Right ventricle myocardium inferior (tissue), 1 donor: ENCODE data around the gene BCL11B. TPM values are rescaled to one million over a fixed set of nuclear protein-coding genes. Genes with fewer than 3 reads are reported as not detected.

ENCODE experiments used
- ATAC-seq: fragments of 200-7000 bp; cut with Tn5 transposase; one replicate; pipeline ENCODE4 v1.9.1; 2020; ENCODE audit warnings: mild to moderate bottlenecking, moderate library complexity
- DNase-seq: peaks from one replicate; pipeline ENCODE4 v3.0.0; 2021; ENCODE audit errors: missing footprints
- intact Hi-C: fragments of 100-400 bp; cut with DNase I; formaldehyde crosslinking; loops from one replicate; pipeline ENCODE4 v1.11.0; 2022
- total RNA-seq: library from RNA; stranded (reverse); fragmentation: NEBNext Ultra II Directional; extraction: Animal tissue kit (Norgen Biotek cat#: 25700); gene quantifications from one replicate; pipeline ENCODE4 v1.2.1, GENCODE V29; 2021
- donor health status: DM: no; HTN: yes; CAD: no; lungs with severe emphysema.

Gene BCL11B
- total RNA-seq, 1 donor from 2014 or later = 0.14 TPM

DNA sequence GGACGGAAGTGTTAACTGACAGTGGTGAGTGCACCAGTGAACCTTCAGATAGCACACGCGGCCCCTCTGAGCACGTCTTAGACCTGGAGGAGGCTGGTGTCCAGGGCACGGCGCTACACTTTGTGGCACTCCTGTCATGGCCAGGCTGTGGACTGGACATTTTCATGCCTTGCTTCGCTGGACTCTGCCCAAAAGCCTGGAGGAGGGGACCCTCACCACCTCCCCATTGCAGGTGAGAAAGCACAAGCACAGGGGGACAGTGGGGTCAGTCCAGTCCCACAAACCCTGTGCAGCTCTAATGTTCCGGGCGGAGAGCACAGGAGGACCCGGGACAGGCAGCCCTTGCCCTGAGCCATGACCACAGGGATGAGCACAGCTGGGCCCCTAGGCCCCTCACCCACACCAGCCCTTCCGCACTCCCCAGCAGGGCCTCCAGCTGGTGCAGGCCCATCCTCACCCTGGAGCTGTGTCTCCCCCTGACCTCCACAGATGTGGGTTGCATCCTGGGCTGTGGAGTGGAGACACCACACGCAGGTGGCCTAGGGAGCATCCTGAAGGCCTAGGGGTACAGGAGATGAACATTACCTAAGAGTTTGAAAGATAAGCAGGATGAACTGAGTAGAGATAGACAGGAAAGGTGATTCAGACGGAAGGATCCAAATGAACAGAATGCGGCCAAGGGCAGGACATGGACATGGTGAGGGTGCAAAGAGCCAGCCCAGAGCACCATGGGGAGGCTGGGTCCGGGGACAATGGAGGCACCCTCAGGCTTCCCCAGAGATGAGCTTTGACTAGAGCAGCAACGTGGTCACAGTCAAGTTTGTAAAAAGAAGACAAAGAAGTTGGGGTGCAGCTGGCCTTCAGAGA is 132.8 kb downstream of the BCL11B start:
- DNase-seq (no peak), ATAC-seq (no peak)
- intact Hi-C loops = no loop called here

DNA sequence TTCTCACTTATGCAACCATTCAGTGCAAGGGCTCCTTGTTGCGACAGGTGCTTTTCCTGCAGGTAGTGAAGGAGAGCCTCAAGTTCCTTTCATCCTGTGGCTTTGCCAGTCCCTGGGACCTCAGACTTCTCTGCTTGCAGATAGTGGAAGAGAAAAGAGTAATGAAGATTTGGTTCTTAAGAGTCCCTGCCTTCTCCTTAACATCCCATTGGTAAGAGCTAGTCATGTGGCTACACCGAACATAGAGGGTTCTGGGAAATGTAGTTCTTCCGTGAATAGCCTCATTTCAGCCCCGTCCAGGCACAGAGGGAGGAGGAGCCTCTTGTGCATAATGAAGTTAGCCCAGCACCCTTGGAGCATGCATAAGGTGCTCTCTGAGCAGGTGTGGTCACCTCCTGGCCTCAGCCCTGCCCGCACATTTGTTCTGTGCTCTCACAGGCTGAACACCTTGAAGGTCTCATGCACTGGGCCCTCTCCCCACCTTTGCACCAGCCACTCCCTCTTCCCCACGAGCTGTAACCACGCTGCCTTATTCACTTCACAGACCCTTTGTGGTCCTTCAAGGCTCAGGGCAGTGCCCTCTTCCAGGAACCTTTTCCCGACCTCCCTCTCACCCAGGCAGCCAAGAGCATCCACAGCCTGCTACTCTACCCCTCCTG is 134.0 kb downstream of the BCL11B start:
- intact Hi-C loops = no loop called here
- ATAC-seq (no peak), DNase-seq (no peak)

DNA sequence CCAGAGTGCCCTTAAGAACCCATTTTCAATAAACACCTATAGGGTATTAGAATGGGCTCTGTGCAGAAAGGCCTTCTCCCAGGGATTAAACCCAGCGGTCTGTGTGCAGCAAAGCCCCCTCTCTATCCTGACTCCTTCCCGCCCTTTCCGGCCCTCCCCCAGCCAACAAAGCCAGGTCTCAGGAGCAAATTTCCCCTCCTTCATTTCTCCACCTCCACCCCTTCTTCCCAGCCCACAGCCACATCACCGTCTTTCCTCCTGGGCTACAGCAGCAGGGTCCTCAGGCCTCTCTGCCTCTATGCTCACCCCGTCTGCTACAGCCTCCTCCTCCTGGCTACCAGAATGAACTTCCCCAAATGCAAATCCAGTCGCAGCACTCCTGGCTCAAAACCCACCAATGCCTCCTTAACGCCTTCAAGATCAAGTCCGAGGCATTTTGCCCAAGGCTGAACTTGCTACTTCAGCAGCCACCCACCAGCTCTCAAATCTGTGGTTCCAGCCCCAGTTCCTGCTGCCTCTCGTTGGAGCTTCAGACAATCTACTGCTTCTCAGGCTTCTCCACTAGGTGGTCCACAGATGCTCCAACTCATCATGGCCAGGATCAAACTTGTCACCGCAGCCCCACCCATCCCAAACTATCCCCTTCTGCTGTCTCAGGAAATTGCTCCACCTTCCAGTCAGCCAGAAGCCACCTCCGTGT is 134.8 kb downstream of the BCL11B start:
- ATAC-seq (no peak), DNase-seq (no peak)
- intact Hi-C loops = no loop called here

DNA sequence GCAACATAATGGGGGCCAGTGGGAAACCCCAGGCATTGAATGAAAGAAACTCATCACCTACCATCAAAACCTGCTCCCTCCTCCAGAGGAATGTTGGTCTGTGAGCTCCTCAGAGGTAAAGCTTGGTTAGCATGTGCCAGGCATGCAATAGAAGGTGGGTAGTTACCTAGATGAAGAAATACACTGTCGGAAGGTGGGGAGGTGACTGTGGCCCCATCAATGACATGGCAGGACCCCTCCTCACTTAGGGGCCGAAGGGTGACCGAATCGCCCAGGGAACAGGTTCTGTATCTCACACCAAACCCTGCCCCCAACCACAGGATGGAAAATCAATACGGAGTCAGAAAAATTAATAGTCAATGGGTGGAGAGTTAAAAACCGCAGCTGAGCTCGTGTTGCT is 135.6 kb downstream of the BCL11B start:
- no peak for ATAC-seq
- no peak for DNase-seq
- intact Hi-C loops = no loop called here

DNA sequence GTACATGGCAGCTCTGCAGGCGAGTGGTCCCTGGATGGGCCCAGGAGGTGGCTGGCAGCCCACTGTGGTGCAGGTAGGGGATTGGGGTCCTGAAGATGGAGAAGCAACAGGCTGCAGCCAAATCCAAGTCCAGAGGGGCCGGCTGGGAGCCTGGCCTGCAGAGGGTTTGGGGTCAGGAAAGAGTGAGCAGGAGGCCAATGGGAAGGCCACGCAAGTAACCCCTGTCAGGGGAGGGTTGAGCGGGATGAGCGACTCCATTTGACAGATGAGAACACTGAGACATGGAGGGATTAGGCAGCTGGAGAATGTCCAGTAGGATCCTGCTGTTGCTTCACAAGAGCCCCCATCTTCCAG is 136.0 kb downstream of the BCL11B start:
- no peak for ATAC-seq
- DNase-seq = no peak
- intact Hi-C loops = no loop called here

DNA sequence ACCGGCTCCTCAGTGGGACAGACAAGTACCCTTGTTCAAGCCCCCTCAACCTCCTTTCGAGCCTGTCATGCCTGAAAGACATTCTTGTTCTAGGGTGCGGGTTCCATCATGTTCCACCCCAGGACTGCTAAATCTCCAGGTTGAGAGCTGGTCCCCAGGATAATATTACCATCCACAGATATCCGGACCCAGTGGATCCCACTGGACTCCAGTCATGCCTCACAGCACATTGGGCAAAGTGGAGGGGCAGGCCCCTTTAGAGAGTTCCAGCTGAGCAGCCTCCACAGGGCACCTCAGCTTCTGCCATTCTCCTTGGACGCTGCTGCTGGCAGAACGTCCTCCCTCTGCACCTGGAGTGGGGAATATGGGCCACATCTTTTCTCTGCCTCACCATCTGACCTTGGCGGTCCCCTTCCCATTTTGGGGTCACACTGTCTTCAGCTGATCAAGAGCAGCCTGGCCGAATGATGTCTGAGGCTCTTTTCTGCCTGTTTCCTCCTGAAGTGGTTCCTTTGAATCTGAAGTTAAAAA is 137.4 kb downstream of the BCL11B start:
- ATAC-seq (no peak), DNase-seq (no peak)
- intact Hi-C loops = no loop called here

DNA sequence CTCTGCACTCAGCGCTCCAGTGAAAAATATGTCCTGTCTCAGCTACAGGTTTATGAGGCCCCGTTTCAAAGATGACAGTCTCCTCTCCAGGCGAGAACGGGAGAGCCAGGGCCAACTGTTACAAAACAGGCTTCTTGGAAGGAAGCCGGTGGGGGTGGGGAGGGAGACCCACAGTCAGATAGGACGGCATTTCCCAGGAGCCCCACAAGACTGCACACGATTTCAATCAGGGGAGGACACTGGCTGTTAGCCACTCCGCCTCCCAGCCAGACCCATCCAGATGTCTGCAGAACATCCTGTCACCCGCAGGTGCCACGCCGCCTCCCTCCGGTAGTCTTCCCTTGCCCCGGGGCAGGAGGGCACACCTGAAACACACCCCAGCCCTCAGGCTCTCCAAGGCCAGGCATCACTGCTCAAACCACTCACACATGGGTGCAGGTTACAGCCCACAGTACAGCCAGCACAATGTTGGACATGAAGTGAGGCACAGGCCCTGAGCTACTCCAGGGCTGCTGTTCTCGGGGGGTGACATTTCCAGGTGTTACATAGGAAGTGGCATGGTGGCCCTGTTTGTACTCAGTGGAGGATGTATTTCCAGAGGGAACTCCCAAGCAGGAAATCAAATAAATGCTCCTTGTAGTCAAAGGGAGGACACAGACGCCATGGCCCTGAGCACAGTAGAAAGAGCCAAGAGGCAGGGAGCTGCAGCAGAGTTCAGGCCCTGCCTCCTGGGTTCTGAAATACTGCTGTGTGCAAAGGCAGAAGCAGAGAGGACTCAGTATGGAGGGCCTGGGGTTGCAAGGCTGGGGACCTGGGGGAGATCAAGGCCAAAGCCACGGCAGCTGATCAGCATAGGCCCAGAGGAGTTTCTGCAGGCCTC is 138.1 kb downstream of the BCL11B start:
- DNase-seq (no peak), ATAC-seq (peak; percentile 58)
- intact Hi-C loops = no loop called here

DNA sequence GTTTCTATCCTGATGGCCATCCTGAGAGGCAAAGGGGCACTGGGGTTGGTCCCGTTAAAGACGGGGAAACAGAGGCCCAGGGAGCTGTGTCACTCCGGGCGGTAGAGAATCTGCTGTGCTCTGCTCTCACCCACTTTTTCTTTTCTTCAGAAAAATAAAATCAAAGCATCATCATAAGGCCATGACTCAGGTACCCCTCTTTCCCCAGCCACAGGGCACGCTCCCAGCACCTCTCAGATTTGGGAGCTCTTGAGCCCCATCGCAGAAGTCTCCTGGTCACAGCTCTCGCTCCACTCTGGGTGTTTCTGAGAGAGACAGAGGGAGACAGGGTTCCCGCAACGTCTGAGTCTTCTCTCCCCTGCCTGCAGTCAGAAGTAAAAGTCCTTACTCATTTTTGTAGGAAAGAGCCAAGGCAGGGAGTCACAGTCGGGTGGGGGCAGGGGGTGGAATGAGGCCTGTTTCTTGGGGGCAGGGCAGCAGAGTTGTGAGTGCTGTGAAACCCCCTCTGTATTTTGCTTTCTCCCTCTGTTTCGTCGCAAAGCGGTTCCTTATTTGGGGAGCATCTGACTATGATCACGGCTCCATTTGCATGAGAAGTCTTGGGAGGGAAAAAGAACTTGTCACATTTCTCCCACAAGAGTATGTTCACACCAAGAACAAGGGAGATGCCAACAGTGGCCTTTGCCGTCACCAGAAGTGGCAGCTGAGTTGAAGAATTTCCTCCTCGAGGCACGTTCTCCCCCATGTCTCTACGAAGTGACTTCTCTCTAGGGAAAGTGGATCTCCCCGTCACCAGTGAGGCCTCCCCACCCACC is 139.0 kb downstream of the BCL11B start:
- DNase-seq (no peak), ATAC-seq (peak; percentile 12)
- intact Hi-C loops = no loop called here

DNA sequence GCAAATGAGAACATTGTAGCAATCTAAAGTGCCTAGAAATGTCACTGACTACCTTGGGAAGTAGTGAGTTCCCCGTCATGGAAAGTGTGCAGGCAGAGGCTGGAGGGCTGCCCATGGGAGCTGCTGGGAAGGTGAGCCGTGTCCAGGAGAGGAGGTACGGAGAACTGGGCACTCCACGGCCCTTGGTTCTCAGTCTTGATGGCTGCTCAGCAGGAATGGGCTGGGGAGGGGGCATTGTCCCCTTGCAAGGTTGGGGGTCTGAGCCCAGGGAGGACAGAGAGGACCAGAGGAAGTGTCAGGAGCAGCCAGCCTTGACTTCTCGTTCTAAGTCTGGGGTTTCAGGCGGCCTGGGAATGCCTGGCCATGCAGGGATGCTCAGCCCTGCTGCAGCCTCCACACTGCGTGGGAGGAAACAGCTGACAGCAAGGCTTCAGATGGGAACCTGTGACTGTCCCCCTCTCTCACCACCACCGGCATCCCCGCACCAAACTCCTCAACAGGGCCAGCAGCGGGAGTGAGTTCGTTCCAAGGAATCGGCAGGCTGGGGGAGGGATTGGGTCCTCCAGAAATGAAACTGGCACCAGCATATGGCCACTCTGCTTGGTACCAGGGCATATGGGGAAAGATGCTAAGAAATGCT is 140.2 kb downstream of the BCL11B start:
- ATAC-seq = no peak
- intact Hi-C loops = no loop called here
- no peak for DNase-seq

DNA sequence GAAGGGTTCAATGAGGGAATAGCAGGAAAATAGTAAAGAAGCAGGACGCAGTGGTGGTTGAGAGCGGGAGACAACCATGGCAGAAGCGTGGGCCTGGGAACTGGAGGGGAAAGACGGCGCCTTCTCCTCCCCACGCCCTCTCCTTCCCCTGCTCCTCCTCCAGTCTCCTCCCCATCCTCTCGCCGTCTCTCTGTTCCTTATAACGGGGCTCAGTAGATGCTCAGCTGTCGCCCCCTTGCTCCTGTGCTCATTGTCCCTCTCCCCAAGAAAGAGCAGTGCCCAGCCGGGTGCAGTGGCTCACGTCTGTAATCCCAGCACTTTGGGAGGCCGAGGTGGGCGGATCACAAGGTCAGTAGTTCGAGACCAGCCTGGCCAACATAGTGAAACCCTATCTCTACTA is 142.0 kb downstream of the BCL11B start:
- intact Hi-C loops = no loop called here
- ATAC-seq (no peak), DNase-seq (no peak)

DNA sequence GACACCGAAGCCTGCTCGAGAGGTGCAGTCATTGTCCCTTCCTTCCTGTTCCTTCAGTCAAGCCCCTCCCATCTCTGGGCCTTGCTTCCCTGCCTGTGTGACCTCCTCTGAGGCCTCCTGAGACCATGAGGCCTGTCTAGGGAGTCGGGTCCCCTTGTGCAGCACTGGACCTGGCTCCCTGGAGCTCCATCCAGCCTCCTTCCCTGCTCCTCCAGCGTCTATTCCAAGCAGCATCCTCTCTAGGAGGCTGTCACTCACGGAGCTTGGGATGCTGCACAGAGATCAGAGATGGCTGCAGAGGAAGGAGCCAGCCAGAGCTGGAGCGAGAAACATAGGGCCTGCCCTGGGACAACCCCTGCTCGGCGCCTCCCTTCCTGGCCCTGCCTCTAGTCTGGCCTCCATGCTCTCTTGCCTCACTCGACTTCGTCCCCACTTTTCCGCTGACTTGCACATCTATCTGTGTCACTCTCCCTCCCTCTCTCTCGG is 142.7 kb downstream of the BCL11B start:
- ATAC-seq (no peak), DNase-seq (no peak)
- intact Hi-C loops = no loop called here

DNA sequence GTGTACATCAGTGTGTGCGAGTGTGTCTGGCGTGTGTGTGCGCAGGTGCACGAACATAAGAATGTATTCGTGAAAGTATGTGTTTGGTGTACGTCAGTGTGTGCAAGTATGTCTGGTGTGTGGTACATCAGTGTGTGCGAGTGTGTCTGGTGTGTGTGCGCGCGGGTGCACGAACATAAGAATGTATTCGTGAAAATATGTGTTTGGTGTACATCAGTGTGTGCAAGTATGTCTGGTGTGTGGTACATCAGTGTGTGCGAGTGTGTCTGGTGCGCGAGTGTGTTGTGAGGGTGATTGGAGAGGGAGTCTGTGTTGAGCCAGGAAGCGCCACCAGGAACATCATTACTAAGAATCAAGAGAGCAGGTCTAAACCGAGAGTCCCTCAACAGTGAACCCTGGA is 143.8 kb downstream of the BCL11B start:
- DNase-seq = no peak
- ATAC-seq = no peak
- intact Hi-C loops = no loop called here

DNA sequence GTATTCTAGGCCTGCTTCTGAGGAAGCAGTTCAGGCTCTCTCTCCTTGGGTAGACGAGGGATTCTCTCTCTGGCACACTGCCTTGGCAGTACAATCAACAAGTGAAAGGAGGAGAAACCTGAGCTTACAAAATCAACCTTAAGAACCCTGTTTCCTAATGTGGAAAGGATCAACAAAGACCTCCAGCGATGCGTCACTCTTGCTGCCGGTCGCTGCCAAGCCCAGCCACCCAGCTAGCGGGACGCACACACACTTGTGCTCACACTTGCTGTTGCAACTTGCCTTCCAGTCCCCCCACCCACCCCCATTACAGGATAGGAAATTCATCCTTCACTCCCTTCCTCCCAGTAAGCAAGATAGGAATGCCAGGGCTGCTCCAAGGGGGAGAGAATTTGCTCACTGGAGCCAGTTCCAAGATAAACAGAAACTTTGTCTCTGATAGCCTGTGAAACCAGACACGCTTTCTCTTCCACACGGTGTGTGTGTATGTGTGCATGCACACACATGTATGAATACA is 144.3 kb downstream of the BCL11B start:
- ATAC-seq (no peak), DNase-seq (no peak)
- intact Hi-C loops = no loop called here

DNA sequence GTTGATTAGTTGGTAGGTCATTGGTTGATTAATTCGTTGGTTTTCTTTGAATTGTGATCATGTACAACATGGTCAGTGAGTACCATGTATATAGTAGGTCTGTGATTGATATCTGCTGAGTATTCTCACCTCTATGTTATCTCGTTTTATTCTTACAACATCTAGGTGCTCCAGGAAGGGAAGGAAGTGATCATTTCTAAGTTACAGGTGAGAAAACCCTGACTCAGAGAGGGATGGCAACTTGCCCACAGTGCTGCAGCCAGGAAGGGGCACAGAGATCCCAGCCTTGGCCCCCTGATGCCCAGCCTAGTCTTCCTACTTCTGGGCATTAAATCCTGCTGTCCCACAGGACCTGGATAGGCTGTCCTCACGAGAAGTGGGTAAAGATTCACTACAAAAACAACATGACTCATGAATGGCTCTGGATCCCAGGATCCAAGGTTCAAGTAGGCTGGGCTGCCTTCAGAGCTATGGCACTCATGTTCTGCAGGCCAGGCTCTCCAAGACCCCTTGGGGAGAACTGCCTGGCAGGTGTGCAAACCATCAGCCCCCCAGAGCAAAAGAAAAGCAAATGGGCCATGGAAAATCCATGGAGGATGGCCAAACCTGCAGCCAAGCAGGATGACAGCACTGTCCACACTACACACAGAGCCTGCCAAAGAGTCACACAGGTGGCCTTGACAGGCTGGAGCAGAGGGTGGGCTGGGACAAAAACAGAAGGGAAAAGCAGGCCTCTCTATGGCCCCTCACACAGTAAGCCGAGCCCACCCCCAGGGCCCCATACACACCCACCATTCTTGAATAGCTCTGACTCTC is 146.2 kb downstream of the BCL11B start:
- intact Hi-C loops = no loop called here
- no peak for DNase-seq
- no peak for ATAC-seq

DNA sequence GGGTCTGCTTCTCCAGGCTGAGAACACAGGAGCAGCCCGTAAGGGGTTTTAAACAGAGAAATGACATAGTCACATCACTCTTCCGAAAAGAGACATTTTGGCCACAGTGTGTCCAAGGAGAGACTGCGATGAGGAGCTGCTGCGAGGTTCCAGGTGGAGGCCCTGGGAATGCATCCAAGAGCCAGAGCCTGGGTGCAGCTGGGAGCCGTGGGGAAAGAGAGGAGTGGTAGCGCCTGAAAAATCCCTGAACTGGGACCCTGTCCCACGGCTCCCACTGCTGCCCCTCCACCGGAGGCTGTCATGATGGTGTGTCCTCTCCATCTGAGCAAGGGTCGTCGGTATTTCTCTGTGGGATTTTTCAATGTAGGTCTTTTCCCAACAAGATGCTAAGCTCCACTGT is 146.9 kb downstream of the BCL11B start:
- ATAC-seq (no peak), DNase-seq (no peak)
- intact Hi-C loops = no loop called here

DNA sequence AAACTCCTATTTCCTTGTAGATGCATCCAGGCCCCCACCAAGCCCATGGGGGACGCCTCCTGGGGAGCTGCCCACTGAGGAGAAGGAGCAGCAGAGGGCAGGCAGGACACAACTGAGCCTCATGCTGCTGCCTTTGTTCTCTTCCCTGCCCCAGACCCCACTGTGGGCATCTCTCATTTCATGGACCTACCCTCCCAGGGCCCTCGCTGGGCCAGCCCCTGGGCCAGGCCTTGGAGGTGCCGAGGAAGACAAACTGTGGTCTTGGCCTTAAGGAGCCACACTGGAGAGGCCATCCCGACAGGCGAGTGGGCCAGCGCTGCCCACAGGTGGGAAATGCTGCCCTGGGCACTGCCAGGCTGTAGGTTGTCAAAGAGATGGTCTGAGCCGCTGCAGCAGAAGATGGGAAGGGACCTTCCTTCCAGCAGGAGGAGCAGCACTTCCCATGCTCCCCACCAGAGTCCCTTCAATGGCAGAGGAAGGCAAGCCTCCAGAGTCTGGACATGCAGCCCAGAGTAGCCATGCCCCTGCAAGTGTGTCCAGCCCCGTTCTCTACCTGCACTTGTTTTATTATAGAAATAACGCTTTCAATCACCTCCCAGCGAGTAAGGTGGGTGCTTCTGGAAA is 147.4 kb downstream of the BCL11B start:
- ATAC-seq = no peak
- intact Hi-C loops = no loop called here
- DNase-seq = no peak
